ENCODE results near the gene FOXL1.

FOXL1 gene

DNA sequence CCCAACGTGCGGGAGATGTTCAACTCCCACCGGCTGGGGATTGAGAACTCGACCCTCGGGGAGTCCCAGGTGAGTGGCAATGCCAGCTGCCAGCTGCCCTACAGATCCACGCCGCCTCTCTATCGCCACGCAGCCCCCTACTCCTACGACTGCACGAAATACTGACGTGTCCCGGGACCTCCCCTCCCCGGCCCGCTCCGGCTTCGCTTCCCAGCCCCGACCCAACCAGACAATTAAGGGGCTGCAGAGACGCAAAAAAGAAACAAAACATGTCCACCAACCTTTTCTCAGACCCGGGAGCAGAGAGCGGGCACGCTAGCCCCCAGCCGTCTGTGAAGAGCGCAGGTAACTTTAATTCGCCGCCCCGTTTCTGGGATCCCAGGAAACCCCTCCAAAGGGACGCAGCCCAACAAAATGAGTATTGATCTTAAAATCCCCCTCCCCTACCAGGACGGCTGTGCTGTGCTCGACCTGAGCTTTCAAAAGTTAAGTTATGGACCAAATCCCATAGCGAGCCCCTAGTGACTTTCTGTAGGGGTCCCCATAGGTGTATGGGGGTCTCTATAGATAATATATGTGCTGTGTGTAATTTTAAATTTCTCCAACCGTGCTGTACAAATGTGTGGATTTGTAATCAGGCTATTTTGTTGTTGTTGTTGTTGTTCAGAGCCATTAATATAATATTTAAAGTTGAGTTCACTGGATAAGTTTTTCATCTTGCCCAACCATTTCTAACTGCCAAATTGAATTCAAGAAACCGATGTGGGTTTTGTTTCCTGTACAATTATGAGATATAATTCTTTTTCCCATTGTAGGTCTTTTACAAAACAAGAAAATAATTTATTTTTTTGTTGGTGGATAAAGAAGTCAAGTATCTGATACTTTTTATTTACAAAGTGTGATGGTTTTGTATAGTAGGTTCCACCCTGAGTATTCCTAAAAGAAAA lies 9.4 kb upstream of the FOXL1 start:
- no peak for DNase-seq

- no peak for DNase-seq
Observed at GRCh38 chr16:86569701-86570447, 8.5 kb upstream of the FOXL1 start.

- DNase-seq = no peak
Observed at GRCh38 chr16:86570558-86571529, 7.5 kb upstream of the FOXL1 start.

DNA sequence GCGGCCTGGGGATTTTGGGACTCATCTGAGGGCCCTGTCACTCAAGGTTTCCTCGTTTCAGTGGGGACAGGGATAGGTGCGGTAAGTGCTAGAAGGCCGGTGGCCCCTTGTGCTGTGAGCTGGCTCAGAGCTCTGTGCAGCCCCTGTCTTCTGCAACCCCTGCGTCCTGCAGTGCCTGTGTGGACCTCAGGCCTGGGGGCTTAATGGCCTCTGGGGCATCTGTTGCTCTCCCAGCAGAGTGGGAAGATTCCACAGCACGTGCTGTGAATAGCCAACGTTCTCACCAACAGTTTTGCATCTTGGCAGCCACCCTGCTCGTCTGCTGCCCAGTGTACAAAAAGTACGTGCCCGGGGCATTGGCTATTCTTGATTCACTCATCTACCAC lies 6.8 kb upstream of the FOXL1 start:
- DNase-seq = no peak

- no peak for DNase-seq
Observed at GRCh38 chr16:86572041-86572521, 6.3 kb upstream of the FOXL1 start.

DNA sequence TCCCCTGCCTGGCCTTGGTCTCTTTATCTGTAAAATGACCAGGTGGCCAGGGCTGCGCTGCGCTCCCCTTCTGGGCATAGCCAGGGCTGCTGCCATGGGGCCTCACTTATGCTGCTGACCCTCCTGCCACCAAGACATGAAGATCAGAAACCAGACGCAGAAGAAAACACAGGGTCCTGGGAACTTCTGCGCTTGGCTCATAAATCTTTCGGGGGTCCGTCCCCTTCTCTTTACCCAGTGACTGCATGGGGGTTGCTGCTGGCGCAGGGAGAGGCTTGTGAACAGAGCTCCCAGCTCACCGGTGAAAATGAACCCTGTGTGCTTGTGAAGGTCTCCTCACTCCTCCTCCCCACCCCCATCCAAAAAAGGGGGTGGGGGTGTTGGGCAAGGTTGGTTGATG lies 5.7 kb upstream of the FOXL1 start:
- no peak for DNase-seq

GRCh38 chr16:86573215-86573614 lies 5.1 kb upstream of the FOXL1 start:
- no peak for DNase-seq

DNA sequence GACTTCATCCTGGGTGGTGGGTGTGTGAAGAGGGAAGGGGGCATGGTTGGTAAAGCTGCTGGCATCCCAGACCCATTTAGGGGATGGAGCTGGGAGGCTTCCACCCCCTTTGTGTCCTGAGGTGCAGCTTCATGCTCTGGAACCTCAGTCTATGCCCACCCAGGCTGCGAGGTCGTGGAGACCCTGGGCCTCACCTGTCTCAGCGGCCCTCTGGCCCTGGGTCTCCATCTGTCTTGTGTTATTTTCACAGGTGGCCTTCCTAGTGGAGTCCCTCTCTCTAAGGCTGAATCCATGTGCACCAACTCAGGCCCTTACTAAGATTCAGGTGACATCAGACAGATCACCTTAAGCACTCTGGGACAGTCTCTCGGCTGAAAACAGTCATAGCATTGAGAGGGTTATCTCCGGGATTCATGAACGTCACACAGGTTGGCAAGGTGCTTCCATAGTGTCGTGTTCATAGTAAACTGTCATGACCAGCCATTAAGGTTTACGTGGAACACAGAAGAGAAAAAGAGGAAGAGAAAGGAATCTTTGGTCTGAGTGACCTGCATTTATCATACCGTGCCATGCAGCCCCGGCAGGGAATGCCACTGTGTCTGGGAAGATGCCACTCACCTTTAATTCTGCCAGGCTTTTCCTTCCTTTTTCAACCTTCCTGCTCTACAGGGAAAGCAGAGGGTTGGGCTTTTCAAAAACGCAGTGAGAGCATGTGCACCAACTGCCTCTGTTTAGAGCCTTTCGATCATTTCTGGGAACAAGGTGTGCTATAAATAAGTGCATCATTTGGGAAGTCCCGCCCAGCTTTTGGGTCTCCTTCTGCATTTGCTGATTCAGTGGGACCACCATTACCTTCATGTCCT lies 4.5 kb upstream of the FOXL1 start:
- DNase-seq = no peak

GRCh38 chr16:86574646-86575045 lies 3.7 kb upstream of the FOXL1 start:
- no peak for DNase-seq

GRCh38 chr16:86575095-86575685 lies 3.2 kb upstream of the FOXL1 start:
- DNase-seq = no peak

- DNase-seq = peak; percentile 73
Observed at GRCh38 chr16:86575754-86576557, 2.4 kb upstream of the FOXL1 start.

DNA sequence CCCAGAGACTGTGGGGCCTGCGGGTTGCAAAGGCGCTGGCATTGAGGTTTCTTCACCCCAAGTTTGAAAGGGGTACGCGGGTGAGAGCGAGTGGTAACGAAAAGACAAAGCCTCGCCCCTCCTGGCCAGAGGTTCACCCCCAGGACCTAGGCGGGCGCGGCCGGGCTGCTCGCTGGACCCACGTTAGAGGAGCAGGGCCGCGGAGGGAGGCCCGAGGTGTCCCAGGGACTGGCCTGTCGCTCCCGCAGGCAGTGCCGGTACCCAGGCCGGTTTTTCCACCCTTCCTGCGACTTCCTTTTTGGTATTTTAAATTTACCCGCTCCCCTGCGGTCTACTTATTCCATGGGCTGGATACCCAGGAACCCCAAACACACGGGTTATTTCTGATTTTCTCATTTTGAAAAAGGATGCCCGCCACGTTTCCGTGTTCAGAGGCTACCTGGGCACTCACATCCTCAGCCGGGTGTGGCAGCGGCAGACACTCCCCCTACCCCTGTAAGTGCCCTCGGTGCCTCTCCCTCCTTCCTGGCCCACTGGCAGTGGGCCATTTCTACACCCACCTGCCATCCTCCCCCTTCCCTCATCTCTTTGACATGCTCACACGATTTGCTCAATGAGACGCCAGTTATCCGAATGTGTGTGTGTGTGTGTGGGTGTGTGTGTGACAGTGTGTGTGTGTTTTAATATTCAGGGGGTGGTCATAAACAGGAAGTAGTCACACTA lies 1.6 kb upstream of the FOXL1 start:
- DNase-seq = no peak

- no peak for DNase-seq
Observed at GRCh38 chr16:86577314-86577971, 906 bp upstream of the FOXL1 start.

DNA sequence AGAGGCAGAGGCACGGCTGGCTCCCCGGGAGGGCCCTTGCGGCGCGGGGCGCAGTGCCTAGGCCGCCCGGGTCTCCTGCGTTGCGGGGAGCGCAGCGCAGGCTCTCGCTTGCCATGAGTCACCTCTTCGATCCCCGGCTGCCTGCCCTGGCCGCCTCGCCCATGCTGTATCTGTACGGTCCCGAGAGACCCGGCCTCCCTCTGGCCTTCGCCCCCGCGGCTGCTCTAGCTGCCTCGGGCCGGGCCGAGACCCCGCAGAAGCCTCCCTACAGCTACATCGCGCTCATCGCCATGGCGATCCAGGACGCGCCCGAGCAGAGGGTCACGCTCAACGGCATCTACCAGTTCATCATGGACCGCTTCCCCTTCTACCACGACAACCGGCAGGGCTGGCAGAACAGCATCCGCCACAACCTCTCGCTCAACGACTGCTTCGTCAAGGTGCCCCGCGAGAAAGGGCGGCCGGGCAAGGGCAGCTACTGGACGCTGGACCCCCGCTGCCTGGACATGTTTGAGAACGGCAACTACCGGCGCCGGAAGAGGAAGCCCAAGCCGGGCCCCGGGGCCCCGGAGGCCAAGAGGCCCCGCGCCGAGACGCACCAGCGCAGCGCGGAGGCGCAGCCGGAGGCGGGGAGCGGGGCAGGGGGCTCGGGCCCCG lies 390 bp downstream of the FOXL1 start:
- no peak for DNase-seq

DNA sequence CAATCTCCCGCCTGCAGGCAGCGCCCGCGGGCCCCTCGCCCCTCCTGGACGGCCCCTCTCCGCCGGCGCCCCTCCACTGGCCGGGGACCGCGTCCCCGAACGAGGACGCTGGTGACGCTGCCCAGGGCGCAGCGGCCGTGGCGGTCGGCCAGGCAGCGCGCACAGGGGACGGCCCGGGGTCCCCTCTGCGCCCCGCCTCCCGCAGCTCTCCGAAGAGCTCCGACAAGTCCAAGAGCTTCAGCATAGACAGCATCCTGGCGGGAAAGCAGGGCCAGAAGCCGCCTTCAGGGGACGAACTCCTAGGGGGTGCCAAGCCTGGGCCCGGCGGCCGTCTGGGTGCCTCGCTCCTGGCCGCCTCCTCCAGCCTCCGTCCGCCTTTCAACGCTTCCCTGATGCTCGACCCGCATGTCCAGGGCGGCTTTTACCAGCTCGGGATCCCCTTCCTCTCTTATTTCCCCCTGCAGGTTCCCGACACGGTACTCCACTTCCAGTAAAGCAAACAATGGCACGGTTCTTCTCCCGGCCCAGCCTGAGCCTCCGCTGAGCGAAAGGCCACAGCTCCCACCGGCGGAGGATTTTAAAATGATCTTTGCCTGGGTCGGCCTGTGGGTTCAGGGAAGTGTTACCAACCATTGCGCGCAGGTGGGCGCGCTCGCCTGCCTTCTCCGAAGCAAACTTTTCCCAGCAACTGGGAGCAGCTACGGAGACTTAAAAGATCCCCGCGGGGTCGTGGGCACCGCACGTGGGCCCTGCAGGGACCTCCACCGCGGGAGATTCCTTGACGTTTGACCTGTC lies 1.1 kb downstream of the FOXL1 start:
- no peak for DNase-seq

DNA sequence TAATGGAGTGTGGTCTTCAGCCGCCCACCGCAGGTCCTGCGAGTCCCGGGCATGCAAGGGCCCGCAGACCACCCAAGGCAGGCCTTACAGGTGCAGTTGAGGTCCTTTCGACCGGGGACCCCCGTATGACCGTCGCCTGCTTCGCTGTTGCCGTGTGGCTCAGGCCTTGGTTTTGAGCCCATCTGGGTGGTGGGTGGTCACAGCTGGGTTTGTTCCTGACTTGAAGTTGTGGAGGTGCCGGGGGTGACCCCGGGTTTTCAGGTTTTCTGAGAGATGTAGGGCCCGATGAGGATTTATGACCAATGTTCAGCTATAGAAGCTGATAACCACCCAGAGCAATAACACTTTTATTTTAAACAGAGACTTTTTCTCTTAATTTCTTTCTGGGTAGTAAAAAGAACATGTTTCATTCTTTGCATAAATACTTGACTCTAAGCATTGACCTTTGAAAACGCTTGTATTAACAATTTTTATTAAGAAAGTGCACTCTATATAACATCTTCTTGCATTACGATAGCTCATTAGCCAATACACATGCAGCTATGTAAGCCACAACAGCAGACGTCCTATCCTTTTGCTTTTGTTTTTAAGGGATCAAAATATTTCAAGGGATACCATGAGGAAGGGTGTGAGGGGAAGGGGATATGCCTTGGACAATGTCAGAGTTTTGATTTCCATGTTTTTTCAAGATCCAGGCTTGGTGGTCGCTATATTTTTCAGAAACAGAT lies 1.9 kb downstream of the FOXL1 start:
- no peak for DNase-seq

GRCh38 chr16:86580791-86581170 lies 2.4 kb downstream of the FOXL1 start:
- no peak for DNase-seq

Measured in activated CD8-positive, alpha-beta memory T cell treated with anti-CD3 and anti-CD28 coated beads, Interleukin-2, amount 50 U/mL, for 48 hours (primary cell).